ENCODE data around the gene TCF19. TPM values are rescaled to one million over a fixed set of nuclear protein-coding genes. Genes with fewer than 3 reads are reported as not detected.
A peak's percentile ranks its signal among the peaks of the same experiment; 100 is the strongest.

TCF19 gene
- total RNA-seq, 1 experiment from 2014 or later = 15.0 TPM

- Histone ChIP-seq H3K4me2 (ENCODE audit: insufficient read depth, insufficient read length, low read length) (no peak overlapping the region), H2AK5ac (ENCODE audit: insufficient read length, low read length) (no peak overlapping the region), H3K4ac (ENCODE audit: low read depth, low read length) (no peak overlapping the region), H3T11ph (ENCODE audit: low read length) (no peak overlapping the region), H3K4me1 (ENCODE audit: insufficient read depth, low read length) (peaks cover 7% of the 10 kb centered on the region), H2BK12ac (ENCODE audit: insufficient read length, low read depth, low read length) (no peak overlapping the region), H2BK20ac (ENCODE audit: low read depth, low read length, poor library complexity, severe bottlenecking) (no peak overlapping the region), H3K14ac (ENCODE audit: insufficient read depth, low read length) (no peak overlapping the region), H2AFZ (ENCODE audit: low read length) (no peak overlapping the region), H3K79me2 (ENCODE audit: insufficient read depth, low read length) (peaks cover 3% of the 10 kb centered on the region; the same call in 1 of the 2 replicates), H3K18ac (ENCODE audit: insufficient read length, low read depth, low read length) (no peak overlapping the region), H3K27me3 (ENCODE audit: insufficient read depth, low read length) (no peaks in the 10 kb centered on the region), H3K56ac (ENCODE audit: insufficient read length, low read depth, low read length) (no peak overlapping the region), H4K91ac (ENCODE audit: insufficient read length, low read depth, low read length) (no peak overlapping the region), H3K79me1 (ENCODE audit: insufficient read depth, low read depth, low read length, poor library complexity, severe bottlenecking) (no peaks in the 10 kb centered on the region), H4K8ac (replicated peaks; ENCODE audit: insufficient read length, low read depth, low read length) (no peak overlapping the region), H2BK120ac (ENCODE audit: low read depth, low read length, poor library complexity, severe bottlenecking) (no peak overlapping the region), H2BK5ac (ENCODE audit: insufficient read length, low read length) (no peak overlapping the region), H3K23me2 (ENCODE audit: insufficient read length, low read depth, low read length, poor library complexity, severe bottlenecking) (peaks cover under 1% of the 10 kb centered on the region), H3K9ac (ENCODE audit: extremely low read depth, insufficient read length, low read length) (no peak overlapping the region), H3K23ac (ENCODE audit: insufficient read length, low read depth, low read length) (no peak overlapping the region), H4K20me1 (ENCODE audit: control insufficient read depth, insufficient read depth, insufficient read length) (no peaks in the 10 kb centered on the region), H3K9me3 (ENCODE audit: control insufficient read depth, low read depth, low read length) (no peaks in the 10 kb centered on the region), H2BK15ac (ENCODE audit: low read depth, low read length) (no peak overlapping the region), H4K5ac (ENCODE audit: insufficient read length, low read depth, low read length) (no peak overlapping the region), H3K27ac (ENCODE audit: insufficient read length, low read depth, low read length) (no peak overlapping the region)
- Mint-ChIP-seq H3K27me3 (ENCODE audit: low read depth) (0 out of 2 replicates have a peak, but pooled peaks cover 1% of the 10 kb centered on the region), H3K27ac (peak overlapping the region in 2 of 3 experiments; percentile 10 to 41; a peak in 2 of 7 replicates), H3K36me3 (ENCODE audit: insufficient read depth in 1 of 3, low read depth in 3 of 3) (peaks cover 0 to 6% (median 4%) of the 10 kb centered on the region in 3 experiments; a peak in 4 of 7 replicates), H3K9me3 (no peaks in the 10 kb centered on the region; a peak in 1 of 5 replicates), H3K4me3 (no peak overlapping the region), H3K4me1 (peaks cover 36 to 41% of the 10 kb centered on the region in 2 experiments)
- WGBS (ENCODE audit: extremely low coverage, insufficient read length, low lambda C conversion rate) = no CpG with 5 or more reads among the region's 8 CpGs
- DNase-seq = no peak
- TF ChIP-seq CTCF (conservative IDR thresholded peaks at IDR 0.05) = no peak
These were observed 20.0 kb downstream of the TCF19 start for GRCh38 chr6:31178143-31179041.

Data from H9 (cell line).